CD4-positive, alpha-beta T cell treated with Interleukin-10 for 1 hour (primary cell): ENCODE data around the gene TMEM72.
"Not testable (repeated sequence)": the region's sequence is repeated elsewhere in the genome, so short reads cannot be mapped to it uniquely, and the experiment has no call there.

ENCODE experiments used
- DNase-seq: peaks from one replicate; pipeline ENCODE4 v3.0.0-alpha.2; 2020

The TMEM72 gene

GRCh38 chr10:44911081-44911540 is at the start of gene TMEM72:
TMEM72 (plus strand) TSS chr10:44911337; CDS start chr10:44911513, 176 bp downstream.
- no peak for DNase-seq

- no peak for DNase-seq
Measured at GRCh38 chr10:44862006-44862751, 49.0 kb upstream of the TMEM72 start.

- no peak for DNase-seq
Measured at GRCh38 chr10:44862924-44863323, 48.2 kb upstream of the TMEM72 start.

- DNase-seq: no peak
Measured at GRCh38 chr10:44863344-44864047, 47.6 kb upstream of the TMEM72 start.

GRCh38 chr10:44864051-44864450 is 47.1 kb upstream of the TMEM72 start:
- no peak for DNase-seq

GRCh38 chr10:44864637-44865288 is 46.4 kb upstream of the TMEM72 start:
- peak; percentile 75 for DNase-seq

- no peak for DNase-seq
Measured at GRCh38 chr10:44865289-44865671, 45.9 kb upstream of the TMEM72 start.

GRCh38 chr10:44866367-44866766 is 44.8 kb upstream of the TMEM72 start:
- not testable (repeated sequence) for DNase-seq

- no peak for DNase-seq
Measured at GRCh38 chr10:44870031-44870430, 41.1 kb upstream of the TMEM72 start.

GRCh38 chr10:44873160-44873559 is 38.0 kb upstream of the TMEM72 start:
- no peak for DNase-seq

GRCh38 chr10:44874166-44874565 is 37.0 kb upstream of the TMEM72 start:
- DNase-seq: no peak

GRCh38 chr10:44878706-44879530 is 32.2 kb upstream of the TMEM72 start:
- DNase-seq: peak; percentile 78

- no peak for DNase-seq
Measured at GRCh38 chr10:44879531-44879899, 31.6 kb upstream of the TMEM72 start.

GRCh38 chr10:44880090-44880715 is 30.9 kb upstream of the TMEM72 start:
- DNase-seq: no peak

GRCh38 chr10:44881649-44882048 is 29.5 kb upstream of the TMEM72 start:
- DNase-seq: no peak

- no peak for DNase-seq
Measured at GRCh38 chr10:44882166-44882720, 28.9 kb upstream of the TMEM72 start.

GRCh38 chr10:44883593-44884331 is 27.4 kb upstream of the TMEM72 start:
- no peak for DNase-seq

- DNase-seq: no peak
Measured at GRCh38 chr10:44885710-44886109, 25.4 kb upstream of the TMEM72 start.

GRCh38 chr10:44886966-44887365 is 24.2 kb upstream of the TMEM72 start:
- DNase-seq: no peak

GRCh38 chr10:44888886-44889285 is 22.3 kb upstream of the TMEM72 start:
- no peak for DNase-seq

- no peak for DNase-seq
Measured at GRCh38 chr10:44889834-44890233, 21.3 kb upstream of the TMEM72 start.
